Measurements from ENCODE around the gene PXYLP1.
"Not testable (repeated sequence)": the region's sequence is repeated elsewhere in the genome, so short reads cannot be mapped to it uniquely, and the experiment has no call there.

Gene PXYLP1

GRCh38 chr3:141193066-141193830 lies 38.4 kb upstream of the PXYLP1 start:
- H3K4me3 ChIP-seq (replicated peaks; ENCODE audit: low read depth, low read length): no peak overlapping the region
- H3K36me3 ChIP-seq (ENCODE audit: control insufficient read depth, insufficient read depth, low read length): no peaks in the 10 kb centered on the region
- no peak for DNase-seq (ENCODE audit: extremely low read depth, insufficient read length)
- TF ChIP-seq CTCF (IDR thresholded peaks at IDR 0.05; ENCODE audit: insufficient read depth, low read length, poor library complexity, severe bottlenecking): no peak
- no peaks in the 10 kb centered on the region for H3K27me3 ChIP-seq (replicated peaks; ENCODE audit: control insufficient read depth, insufficient read depth, low read length)

DNA sequence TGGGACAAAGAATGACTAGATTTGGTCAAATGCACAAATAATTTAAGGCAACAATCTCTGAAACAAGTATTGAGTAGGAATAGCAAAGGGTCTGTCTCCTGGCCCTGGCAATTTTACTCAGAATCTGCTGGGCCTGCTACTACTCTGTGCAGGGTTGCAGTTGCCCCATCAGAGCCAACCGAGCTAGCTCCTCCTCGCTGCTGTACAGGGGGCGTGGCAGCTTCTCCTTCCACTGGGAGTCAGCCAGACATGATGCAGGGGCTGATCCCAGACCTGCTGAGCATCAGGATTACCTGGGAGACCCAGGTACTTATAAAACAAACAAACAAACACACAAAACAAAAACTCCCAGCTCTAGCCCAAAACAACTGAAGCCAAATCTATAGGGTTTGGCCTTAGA lies 30.5 kb upstream of the PXYLP1 start:
- no peak for DNase-seq (ENCODE audit: extremely low read depth, insufficient read length)
- no peak for TF ChIP-seq CTCF (IDR thresholded peaks at IDR 0.05; ENCODE audit: insufficient read depth, low read length, poor library complexity, severe bottlenecking)

GRCh38 chr3:141202682-141203081 lies 28.9 kb upstream of the PXYLP1 start:
- no peak for DNase-seq (ENCODE audit: extremely low read depth, insufficient read length)
- H3K27me3 ChIP-seq (replicated peaks; ENCODE audit: control insufficient read depth, insufficient read depth, low read length): no peaks in the 10 kb centered on the region
- H3K4me3 ChIP-seq (replicated peaks; ENCODE audit: low read depth, low read length): no peak overlapping the region
- H3K36me3 ChIP-seq (ENCODE audit: control insufficient read depth, insufficient read depth, low read length): no peaks in the 10 kb centered on the region
- no peak for TF ChIP-seq CTCF (IDR thresholded peaks at IDR 0.05; ENCODE audit: insufficient read depth, low read length, poor library complexity, severe bottlenecking)

More for the DNA sequence above, 30.5 kb upstream of the PXYLP1 start:
- Histone ChIP-seq H3K36me3 (ENCODE audit: control insufficient read depth, insufficient read depth, low read length) (no peaks in the 10 kb centered on the region), H3K27me3 (replicated peaks; ENCODE audit: control insufficient read depth, insufficient read depth, low read length) (no peaks in the 10 kb centered on the region), H3K4me3 (replicated peaks; ENCODE audit: low read depth, low read length) (no peak overlapping the region)

DNA sequence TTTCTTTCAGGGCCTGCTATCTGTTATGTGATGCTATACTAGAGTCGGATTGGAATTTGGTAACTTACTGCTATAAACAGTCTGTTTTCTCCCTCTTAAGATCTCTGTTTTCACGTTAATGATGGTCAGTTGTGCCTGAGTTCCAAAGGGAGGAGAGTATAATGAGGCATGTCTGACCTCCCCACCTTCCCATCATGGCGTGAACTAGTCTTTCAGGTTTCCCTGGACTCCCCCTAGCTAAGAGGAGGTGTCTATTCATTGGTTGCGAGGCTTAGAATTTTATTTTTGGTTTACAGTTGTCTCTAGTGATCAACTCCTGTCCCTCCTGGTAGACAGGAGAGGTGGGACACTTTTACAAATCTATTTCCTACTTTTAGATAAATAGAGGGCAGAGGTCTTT lies 27.8 kb upstream of the PXYLP1 start:
- Histone ChIP-seq H3K36me3 (ENCODE audit: control insufficient read depth, insufficient read depth, low read length) (no peaks in the 10 kb centered on the region), H3K27me3 (replicated peaks; ENCODE audit: control insufficient read depth, insufficient read depth, low read length) (no peaks in the 10 kb centered on the region), H3K4me3 (replicated peaks; ENCODE audit: low read depth, low read length) (no peak overlapping the region)
- DNase-seq (ENCODE audit: extremely low read depth, insufficient read length): no peak
- TF ChIP-seq CTCF (IDR thresholded peaks at IDR 0.05; ENCODE audit: insufficient read depth, low read length, poor library complexity, severe bottlenecking): no peak

GRCh38 chr3:141204343-141204742 lies 27.3 kb upstream of the PXYLP1 start:
- no peaks in the 10 kb centered on the region for H3K36me3 ChIP-seq (ENCODE audit: control insufficient read depth, insufficient read depth, low read length)
- H3K4me3 ChIP-seq (replicated peaks; ENCODE audit: low read depth, low read length): no peak overlapping the region
- no peaks in the 10 kb centered on the region for H3K27me3 ChIP-seq (replicated peaks; ENCODE audit: control insufficient read depth, insufficient read depth, low read length)
- DNase-seq (ENCODE audit: extremely low read depth, insufficient read length): no peak
- no peak for TF ChIP-seq CTCF (IDR thresholded peaks at IDR 0.05; ENCODE audit: insufficient read depth, low read length, poor library complexity, severe bottlenecking)

- not testable (repeated sequence) for H3K27me3 ChIP-seq (replicated peaks; ENCODE audit: control insufficient read depth, insufficient read depth, low read length); DNase-seq (ENCODE audit: extremely low read depth, insufficient read length); H3K4me3 ChIP-seq (replicated peaks; ENCODE audit: low read depth, low read length); H3K36me3 ChIP-seq (ENCODE audit: control insufficient read depth, insufficient read depth, low read length)
Measured at GRCh38 chr3:141211306-141211705, 20.3 kb upstream of the PXYLP1 start.

Data from GM06990 (cell line).